ELF-1 (cell line): ENCODE data around the gene C11orf91.
"Not testable (repeated sequence)": the region's sequence is repeated elsewhere in the genome, so short reads cannot be mapped to it uniquely, and the experiment has no call there.

Experiments used
- DNase-seq: peaks from one replicate; pipeline ENCODE4 v3.0.0-alpha.2; 2016; ENCODE audit warnings: low read depth, low spot score

The C11orf91 gene

GRCh38 chr11:33721984-33722383 is 21.4 kb upstream of the C11orf91 start:
- DNase-seq: no peak

DNA sequence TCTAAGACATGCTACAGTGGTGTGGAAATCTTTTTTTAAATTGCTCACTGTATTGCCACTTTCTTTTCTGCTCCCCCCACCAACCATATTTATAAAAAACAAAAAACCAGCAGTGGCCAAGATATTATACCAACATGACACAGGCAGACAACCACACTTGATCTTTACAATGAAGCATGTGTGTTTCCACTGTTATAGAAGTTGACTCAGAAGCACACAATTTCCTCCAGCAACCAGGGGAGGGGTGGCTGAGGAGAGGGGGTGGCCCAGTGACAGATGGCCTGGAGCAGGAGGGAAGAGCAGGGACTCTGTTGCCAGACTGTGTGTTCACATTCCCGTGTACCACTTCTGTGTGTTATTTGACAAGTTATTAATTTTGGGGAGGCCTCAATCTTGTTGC is 20.8 kb upstream of the C11orf91 start:
- DNase-seq: no peak

GRCh38 chr11:33719587-33719986 is 19.0 kb upstream of the C11orf91 start:
- no peak for DNase-seq

- DNase-seq: no peak
These were observed 17.8 kb upstream of the C11orf91 start for GRCh38 chr11:33718440-33718839.

- DNase-seq: no peak
These were observed 15.6 kb upstream of the C11orf91 start for GRCh38 chr11:33716243-33716642.

- no peak for DNase-seq
These were observed 13.3 kb upstream of the C11orf91 start for GRCh38 chr11:33713856-33714398.

DNA sequence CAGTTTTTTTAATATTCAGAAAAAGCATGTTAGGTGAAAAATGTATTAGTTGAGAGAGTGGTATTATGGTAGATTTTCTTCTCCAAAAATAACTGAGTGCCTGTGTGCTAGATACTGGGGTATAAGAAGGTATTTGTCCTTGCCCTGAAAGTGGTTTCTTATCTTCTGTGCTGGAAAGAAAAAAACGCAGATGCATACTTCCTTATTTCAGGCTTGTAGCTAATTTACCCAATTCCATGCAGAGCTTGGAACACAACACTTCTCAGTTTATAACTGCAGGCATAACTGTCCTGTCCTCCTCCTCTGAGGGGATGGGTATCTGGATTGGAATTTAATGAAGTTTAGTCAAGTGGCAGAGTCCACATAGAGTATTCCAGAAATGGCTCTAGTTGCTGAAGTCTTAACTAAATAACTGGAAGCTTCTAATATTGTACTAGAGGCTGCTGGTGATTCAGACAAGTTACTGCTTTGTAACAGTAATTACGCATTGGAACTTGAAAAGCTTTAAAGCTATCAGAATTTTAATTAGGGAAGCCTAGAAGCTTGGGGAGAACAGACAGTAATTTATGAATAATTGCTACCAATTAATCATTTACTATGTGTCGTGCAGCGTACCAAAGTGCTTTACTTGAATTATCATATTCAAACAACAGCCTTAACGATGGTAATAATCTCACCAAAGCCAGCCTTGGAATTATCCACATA is 12.7 kb upstream of the C11orf91 start:
- DNase-seq: no peak

GRCh38 chr11:33712436-33712835 is 11.8 kb upstream of the C11orf91 start:
- DNase-seq: no peak

- no peak for DNase-seq
These were observed 8.8 kb upstream of the C11orf91 start for GRCh38 chr11:33709466-33709865.

- DNase-seq: no peak
These were observed 8.4 kb upstream of the C11orf91 start for GRCh38 chr11:33708985-33709384.

GRCh38 chr11:33707831-33708230 is 7.2 kb upstream of the C11orf91 start:
- DNase-seq: not testable (repeated sequence)

- DNase-seq: no peak
These were observed 6.3 kb upstream of the C11orf91 start for GRCh38 chr11:33706966-33707365.

GRCh38 chr11:33706546-33706945 is 5.9 kb upstream of the C11orf91 start:
- no peak for DNase-seq

DNA sequence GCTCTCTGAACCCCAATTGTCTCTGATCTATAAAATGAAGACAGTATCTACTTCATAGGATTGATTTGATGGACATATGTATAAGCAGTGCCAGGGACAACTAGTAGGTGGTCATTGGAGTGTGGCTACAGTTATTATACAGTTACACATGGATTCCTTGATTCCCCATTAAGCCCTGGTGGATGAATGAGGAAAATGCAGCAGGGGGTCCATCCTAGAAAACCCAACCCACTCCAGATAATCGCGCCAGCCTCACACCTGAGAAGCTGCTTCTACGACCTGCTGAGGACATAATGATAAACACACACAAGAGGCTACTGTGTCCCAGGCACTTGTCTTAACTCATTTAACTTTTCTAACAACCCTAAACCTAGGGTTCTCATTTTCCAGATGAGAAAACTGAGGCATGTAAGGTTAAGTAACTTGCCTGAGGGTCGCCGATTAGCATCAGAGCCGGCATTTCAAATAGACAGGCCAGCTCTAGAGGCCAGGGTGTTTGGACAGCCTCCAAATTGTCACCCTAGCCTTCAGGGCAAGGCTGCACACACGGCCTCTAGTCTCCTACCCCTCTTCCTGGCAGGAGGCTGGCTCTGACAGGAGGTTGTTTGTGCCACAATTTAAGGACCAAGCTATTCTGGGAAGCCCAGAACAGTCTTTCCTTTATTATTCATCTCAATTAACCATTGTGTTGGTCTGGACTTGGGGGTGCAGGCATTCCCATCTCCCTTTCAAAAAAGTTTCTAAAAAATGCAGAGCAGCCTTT is 3.8 kb upstream of the C11orf91 start:
- no peak for DNase-seq

- no peak for DNase-seq
These were observed 3.2 kb upstream of the C11orf91 start for GRCh38 chr11:33703788-33704187.

DNA sequence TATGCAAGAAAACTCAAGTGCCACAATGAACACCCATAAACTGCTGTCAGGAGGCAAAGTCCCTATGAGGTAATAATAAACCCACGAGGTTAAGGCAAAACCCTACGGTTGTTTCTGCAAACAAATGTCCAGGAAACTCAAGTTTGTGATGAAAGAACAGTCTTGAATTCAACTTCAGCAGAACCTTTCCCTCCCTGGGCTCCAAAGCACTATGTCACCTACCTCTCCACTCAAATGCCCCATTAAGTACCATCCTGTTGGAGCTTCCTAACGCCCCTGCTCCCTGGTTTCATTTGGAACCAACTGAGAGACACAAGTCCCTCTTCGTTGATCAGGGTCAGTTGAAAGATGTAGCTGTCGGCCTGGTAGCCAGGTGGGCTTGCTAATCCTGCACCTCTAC is 2.6 kb upstream of the C11orf91 start:
- no peak for DNase-seq

GRCh38 chr11:33701302-33702230 is 940 bp upstream of the C11orf91 start:
- no peak for DNase-seq

DNA sequence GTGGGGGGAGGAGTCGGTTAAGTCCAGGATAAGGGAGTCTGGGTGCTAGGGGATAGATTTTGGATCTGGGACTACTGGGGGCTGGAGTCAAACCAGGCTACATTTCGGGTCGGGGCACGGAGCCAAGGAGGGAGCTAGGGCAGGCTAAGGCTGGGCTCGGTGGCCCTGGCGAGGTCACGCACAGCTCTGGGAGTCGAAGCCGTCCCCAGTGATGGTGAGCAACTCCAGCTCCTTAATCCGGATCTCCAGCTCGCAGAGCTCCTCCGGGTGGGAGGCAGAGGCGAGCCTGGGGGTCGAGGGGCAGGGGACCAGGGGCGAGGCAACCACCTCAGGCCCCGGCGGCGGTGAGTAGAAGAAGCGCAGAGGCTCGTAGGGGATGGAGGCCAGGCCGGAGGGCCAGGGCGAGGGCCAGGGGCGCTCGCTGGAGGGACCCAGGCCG is 544 bp downstream of the C11orf91 start:
- DNase-seq: no peak

- no peak for DNase-seq
These were observed 1.0 kb downstream of the C11orf91 start for GRCh38 chr11:33699515-33700062.

DNA sequence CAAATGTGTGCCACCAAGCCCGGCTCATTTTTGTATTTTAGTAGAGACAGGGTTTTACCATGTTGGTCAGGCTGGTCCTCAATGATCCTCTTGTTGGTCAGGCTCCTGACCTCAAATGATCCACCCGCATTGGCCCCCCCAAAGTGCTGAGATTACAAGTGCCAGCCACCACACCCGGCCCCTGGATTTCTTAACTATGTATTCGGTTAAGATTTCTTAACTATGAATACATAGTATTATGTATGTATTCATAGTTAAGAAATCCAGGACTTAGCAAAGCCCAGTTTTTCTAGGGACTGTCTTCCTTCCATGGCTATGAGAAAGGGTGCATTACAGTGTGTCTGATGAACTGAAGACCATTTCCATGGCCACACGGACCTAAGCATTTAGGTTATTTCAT is 1.7 kb downstream of the C11orf91 start:
- no peak for DNase-seq

DNA sequence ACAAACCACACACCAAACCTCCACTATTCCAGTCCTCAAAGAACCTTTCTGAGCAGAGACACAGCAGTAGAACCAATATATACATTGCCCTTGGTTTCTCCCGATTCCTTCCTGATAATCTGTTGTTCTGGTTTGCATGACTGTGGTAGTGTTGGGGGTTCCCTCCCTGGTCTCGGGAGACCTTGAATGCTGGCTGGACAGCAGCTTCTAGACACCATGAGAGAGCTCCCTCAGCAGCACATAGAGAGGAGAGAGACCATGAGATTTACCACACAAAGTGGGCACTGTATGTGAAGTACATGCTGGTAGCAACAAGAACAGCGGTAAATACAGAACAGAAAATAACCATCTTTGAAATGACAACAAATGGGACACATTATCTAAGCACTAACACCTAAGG is 2.6 kb downstream of the C11orf91 start:
- no peak for DNase-seq
